Right lung (tissue), 5 donors: Measurements from ENCODE around the gene ATP8B1. TPM values are rescaled to one million over a fixed set of nuclear protein-coding genes. Genes with fewer than 3 reads are reported as not detected.

Source experiments
- DNase-seq, 2 donors: peaks; one replicate each; pipeline ENCODE4 v3.0.0-alpha.2; 2013
- polyA plus RNA-seq, 5 donors: library from polyadenylated mRNA; unstranded; fragments of 120-200 nt; gene quantifications; one replicate each; pipeline versions ENCODE4 v1.2.1 to v1.2.3, GENCODE V29; 2013; ENCODE audit warnings: inconsistent platforms in 1 of 5, low replicate concordance in 1 of 5; ENCODE audit not compliant: insufficient read length in 5 of 5, insufficient read depth in 1 of 5

ATP8B1 gene
- polyA plus RNA-seq, 5 donors = 12.1 to 20.5 (median 18.3) TPM

GRCh38 chr18:57819671-57820460 is 16.8 kb upstream of the ATP8B1 start:
- DNase-seq = peak; percentile 46 to 57

DNA sequence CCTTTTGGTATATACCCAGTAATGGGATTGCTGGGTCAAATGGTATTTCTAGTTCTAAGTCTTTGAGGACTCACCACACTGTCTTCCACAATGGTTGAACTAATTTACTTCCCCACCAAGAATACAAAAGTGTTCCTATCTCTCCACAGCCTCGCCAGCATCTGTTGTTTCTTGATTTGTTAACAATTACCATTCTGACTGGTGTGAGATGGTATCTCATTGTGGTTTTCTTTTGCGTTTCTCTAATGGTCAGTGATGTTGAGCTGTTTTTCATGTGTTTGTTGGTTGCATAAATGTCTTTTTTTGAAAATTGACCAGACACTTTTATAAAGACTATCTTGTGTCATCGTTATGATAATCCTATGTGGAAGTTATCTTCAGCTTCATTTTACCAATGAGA is 16.0 kb upstream of the ATP8B1 start:
- DNase-seq = no peak

DNA sequence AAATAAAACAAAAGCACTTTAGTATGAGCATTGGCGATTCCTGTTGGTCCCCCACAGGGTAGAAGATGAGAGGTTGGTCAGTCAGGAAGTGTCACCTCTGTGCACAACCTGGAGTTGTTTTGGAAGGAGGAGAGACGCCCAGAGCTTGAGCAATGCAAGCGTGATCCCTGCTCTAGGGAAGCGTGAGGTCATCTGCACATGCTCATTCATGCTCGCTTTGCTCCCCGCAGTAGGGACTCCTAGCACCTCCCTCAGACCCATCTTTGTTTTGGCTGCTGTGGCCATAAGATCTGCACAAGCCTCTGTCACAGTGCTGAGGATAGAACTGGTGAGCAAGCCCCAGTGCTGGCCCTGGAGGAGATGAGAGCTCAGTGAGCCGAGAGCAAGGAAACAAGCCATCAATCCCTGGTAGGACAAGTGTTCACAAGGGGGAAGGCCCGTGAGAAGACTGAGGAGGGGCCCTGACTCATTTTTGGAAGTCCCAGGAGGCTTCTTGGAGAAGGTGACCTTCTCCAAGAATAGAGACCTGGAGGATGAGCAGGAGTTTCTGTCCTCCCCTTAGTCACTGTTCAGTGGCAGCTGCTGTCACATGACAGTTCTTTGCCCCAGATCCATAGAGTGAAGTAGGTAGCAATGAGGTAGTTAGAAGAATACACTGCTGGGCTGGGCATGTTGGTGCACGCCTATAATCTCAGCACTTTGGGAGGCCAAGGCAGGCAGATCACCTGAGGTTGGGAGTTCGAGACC is 13.3 kb upstream of the ATP8B1 start:
- DNase-seq = no peak

DNA sequence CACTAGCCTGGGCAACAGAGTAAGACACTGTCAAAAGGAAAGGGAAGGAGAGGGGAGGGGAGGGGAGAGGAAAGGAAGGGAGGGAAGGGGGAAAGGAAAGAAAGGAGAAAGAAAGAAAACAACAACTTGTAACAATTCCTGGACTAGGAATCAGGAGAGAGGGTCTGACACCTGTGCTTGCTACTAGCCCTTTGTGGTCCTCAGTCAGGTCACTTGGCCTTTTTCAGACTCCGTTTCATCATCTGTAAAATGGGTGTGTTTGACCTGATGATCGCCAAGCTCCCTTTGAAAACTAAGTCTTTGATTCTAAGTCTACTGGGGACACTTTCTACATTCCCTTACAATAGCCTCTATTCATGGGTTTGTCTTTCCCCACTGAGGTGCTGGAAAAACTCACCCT is 11.4 kb upstream of the ATP8B1 start:
- DNase-seq = no peak

DNA sequence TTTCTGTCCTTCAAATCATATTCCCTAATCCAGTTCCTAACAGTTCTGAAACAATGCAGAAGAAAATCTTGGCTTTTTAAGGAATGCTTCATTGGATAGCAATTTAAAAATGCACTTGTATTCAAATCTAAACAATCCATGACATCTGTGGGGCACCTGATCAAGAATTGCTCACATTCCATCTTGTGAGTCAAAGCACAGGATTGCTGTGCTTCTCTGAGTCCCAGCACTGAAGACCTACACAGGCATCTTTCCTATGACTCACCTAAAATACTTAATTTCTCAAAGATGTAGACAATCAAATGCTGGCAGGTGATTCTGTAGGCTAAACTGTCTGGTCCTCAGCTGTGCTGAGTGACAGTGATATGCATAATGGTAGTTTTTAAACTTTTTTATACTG is 10.1 kb upstream of the ATP8B1 start:
- DNase-seq = no peak

DNA sequence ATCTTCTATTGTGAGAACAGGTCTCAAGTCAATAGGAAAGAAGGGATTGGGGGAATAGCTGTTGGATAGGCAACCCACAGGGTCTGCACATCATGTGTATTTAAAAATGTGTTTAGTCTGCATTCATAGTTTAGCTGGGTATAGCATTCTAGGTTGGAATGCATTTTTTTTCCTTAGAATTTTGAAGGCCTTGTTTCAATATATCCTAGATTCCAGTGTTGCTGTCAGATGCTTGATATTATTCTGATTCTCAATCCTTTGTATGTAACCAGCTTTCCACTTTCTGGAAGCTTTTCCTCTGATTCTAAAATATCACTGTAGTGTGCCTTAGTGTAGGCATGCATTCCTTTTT is 9.0 kb upstream of the ATP8B1 start:
- no peak for DNase-seq

DNA sequence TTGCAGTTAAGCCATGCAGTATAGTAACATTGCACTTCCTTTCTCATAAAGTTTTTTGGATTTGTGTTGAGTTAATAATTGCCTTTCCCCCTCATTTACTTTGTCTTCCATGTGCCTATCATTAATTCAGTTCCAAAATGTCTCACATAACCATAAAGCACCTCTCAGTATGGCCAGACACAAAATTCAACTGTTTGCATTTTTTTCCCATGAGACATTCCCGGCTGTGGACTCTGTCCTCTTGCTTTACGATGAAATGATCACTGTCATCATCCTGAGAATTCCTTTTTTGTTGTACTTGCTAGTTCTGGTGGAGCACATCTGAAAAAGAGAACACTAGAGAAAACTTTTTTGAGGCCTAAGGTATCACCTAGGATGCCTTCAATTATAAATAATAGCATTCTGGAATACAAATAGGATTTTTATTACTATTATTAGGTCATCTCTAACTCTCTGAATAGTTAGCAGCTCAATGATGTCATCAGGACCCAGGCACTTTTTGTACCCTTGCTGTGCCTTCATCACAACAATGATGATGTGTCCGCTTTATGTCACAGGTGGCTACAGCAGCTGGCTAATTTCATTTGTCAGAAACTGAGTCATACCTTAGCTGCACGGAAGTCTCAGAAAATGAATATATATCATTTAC is 8.5 kb upstream of the ATP8B1 start:
- no peak for DNase-seq

GRCh38 chr18:57809190-57809589 is 6.1 kb upstream of the ATP8B1 start:
- DNase-seq = no peak

DNA sequence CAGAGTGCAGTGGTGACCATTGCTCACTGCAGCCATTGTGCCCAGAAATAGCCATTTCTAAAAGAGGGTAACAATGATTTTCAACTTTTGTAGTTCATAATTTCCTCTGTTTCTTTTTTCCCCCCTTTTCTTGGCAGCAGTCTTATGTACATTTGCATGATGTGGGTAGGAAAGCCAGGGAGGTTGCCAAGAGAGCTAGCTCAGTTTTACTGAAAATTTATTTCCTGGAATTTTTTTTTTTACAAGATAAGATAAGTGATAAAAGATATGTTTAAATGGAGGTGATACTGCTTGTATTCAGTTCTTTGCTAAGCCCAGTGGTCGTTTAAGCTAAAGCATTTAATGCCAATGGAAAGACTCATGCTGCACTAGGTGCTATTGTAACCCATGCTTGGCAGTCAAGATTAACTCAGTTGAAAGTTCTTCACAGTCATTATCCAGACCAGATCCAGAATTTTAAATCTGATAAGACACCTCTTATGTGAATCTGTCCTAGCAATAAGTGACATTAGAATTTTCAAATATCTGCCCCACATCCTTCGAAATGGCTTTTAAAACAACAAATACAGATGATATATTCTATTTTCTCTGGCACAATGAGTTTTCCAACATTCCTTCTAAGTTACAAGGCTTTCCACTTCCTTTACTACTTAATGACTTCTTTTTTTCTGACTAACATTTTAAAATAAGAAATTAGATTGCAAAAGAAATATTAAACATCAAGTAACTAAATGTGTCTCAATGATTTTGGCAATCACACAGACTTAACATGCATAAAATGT is 4.4 kb upstream of the ATP8B1 start:
- DNase-seq = no peak

GRCh38 chr18:57806978-57807285 is 3.8 kb upstream of the ATP8B1 start:
- DNase-seq = no peak

DNA sequence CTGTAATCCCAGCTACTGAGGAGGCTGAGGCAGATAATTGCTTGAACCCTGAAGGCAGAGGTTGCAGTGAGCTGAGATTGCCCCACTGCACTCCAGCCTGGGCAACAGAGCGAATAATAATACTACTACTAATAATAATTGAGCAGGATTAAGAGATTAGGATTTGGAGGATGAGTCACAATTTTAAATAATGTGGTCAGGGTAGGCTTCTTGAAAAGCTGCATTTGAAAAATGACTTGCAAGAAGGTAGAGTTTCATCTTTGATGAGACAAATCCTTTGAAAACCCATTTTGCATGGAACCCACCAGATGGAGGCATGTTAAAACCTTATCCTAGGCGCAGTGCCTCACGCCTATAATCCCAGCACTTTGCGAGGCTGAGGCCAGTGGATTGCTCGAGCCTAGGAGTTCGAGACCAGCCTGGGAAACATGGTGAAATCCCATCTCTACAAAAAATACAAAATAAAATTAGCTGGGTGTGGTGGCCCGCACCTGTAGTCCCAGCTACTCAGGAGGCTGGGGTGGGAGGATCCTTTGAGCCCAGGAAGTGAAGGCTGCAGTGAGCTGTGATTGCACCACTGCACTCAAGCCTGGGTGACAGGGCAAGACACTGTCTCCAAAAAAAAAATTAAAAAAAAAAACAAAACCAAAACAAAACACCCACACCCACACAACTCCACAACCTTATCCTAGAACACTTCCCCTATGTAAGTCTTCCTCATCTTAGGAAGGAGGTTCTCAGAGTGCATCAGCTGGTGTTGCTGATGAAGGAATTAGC is 3.3 kb upstream of the ATP8B1 start:
- no peak for DNase-seq

- no peak for DNase-seq
Observed at GRCh38 chr18:57805117-57805516, 2.0 kb upstream of the ATP8B1 start.

DNA sequence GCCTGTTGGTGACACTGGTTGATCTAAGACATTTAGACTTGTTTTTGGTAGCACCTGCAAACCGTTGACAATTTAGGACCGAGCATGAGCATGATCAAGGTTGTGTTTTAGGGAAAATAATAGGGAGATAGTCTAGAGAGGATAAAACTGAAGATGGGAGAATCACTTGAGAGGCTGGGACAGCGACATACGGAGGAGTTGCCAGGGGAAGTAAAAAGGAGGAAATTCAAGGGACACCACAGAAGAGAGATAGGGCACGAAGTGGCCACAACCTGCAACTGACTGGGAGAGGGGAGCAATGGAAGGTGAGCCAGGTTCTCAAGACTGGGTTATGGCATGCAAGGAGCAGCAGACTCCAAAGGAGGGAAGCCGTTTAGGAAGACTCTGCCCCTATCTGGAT is 1.4 kb upstream of the ATP8B1 start:
- DNase-seq = no peak

- no peak for DNase-seq
Observed at GRCh38 chr18:57802213-57803102, 657 bp downstream of the ATP8B1 start.

DNA sequence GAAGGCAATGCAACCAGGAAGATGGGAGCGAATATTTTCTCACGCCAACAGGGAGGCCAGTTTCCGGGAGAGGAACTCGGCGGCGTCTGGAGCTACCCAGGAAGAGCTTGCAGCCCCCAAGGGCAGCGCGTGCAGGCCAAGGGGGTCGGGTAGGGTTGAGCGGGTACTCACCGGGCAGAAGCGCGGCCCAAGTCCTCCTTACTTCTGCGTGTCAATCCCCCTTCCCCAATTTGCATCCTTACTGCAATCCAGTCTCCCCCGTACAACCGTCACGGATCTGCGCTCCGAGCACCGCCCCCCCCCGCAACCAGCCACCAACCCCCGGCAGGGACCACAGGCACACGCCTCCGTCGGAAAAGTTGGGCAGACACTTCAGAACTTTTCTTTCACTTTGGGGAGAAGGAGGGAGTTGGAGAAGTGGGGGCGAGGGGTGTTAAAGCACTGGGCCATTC is 1.3 kb downstream of the ATP8B1 start:
- DNase-seq = no peak

DNA sequence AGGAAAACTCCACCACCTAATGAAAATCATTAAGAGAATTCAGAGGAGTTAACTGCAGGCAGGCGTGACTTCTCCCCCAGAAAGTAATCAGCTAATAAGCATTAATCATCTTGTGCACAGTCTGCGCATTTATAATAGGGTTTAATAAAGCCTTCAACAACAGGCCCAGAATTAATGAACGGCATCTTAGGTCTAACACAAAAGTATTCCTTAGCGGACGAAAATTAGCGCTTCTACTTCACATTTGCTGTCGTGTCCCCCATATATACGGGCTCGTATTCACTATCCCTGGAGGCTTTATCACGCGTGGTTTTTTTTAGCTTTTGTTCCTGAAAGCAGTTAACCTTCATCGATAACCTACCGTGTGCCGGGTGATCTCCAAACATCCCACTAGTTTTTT is 1.8 kb downstream of the ATP8B1 start:
- DNase-seq = no peak

DNA sequence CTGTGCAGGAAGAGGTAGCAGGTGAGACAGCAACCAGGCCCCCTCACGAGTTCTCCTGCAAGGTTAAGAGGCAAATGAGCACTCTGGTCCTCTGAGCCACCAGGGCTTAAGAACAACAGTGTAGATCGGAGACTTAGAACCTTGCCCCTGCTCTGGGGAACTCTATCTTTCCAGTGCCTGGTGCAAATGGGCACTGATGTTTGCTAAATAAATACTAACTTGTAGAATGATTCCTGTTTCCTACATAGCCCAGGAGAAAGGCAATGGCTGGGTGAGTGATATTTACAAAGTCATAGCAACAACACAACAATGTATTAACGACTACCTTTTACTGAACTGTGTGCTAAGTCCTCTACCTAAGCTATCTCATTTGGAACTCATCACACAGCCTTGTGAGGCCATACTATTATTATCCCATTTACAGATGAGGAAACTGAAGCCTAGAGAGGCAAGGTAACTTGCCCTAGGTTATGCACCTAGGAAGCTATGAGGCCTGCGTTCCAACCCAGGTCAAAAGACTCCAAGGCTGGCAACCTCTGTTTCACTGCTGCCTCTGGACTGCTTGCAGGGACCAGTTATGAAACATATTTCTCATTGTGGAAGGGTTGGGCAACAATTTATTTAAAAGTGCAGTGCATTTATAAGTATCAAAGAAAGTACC is 4.3 kb downstream of the ATP8B1 start:
- no peak for DNase-seq

GRCh38 chr18:57797209-57797651 is 5.9 kb downstream of the ATP8B1 start:
- DNase-seq = no peak

- no peak for DNase-seq
Observed at GRCh38 chr18:57794951-57795728, 8.0 kb downstream of the ATP8B1 start.
